GM19372 (cell line): ENCODE measurements around the gene CSPG4.
"Not testable (repeated sequence)": the region's sequence is repeated elsewhere in the genome, so short reads cannot be mapped to it uniquely, and the experiment has no call there.

ENCODE experiments used
- ATAC-seq: cut with Tn5 transposase; IDR thresholded peaks from one replicate; pipeline ENCODE4 v1.9.1; 2021; ENCODE audit warnings: mild to moderate bottlenecking, low read depth, moderate library complexity; ENCODE audit not compliant: unreplicated experiment

Gene CSPG4

GRCh38 chr15:75705375-75705774 is 7.3 kb downstream of the CSPG4 start:
- ATAC-seq: not testable (repeated sequence)

- no peak for ATAC-seq
Measured at GRCh38 chr15:75704618-75705017, 8.0 kb downstream of the CSPG4 start.

GRCh38 chr15:75704263-75704615 is 8.4 kb downstream of the CSPG4 start:
- no peak for ATAC-seq

GRCh38 chr15:75703440-75704262 is 9.0 kb downstream of the CSPG4 start:
- ATAC-seq: not testable (repeated sequence)

GRCh38 chr15:75702436-75702835 is 10.2 kb downstream of the CSPG4 start:
- ATAC-seq: no peak

GRCh38 chr15:75701071-75702003 is 11.3 kb downstream of the CSPG4 start:
- ATAC-seq: not testable (repeated sequence)

GRCh38 chr15:75699961-75700874 is 12.4 kb downstream of the CSPG4 start:
- ATAC-seq: not testable (repeated sequence)

GRCh38 chr15:75699517-75699916 is 13.1 kb downstream of the CSPG4 start:
- not testable (repeated sequence) for ATAC-seq

GRCh38 chr15:75697974-75698747 is 14.5 kb downstream of the CSPG4 start:
- not testable (repeated sequence) for ATAC-seq

- no peak for ATAC-seq
Measured at GRCh38 chr15:75697523-75697922, 15.1 kb downstream of the CSPG4 start.

- ATAC-seq: no peak
Measured at GRCh38 chr15:75696854-75697259, 15.8 kb downstream of the CSPG4 start.

- ATAC-seq: no peak
Measured at GRCh38 chr15:75696311-75696720, 16.3 kb downstream of the CSPG4 start.

- no peak for ATAC-seq
Measured at GRCh38 chr15:75695634-75696310, 16.9 kb downstream of the CSPG4 start.

- no peak for ATAC-seq
Measured at GRCh38 chr15:75695220-75695619, 17.4 kb downstream of the CSPG4 start.

GRCh38 chr15:75694241-75695182 is 18.1 kb downstream of the CSPG4 start:
- no peak for ATAC-seq

- ATAC-seq: no peak
Measured at GRCh38 chr15:75693501-75694240, 19.0 kb downstream of the CSPG4 start.

- not testable (repeated sequence) for ATAC-seq
Measured at GRCh38 chr15:75693028-75693427, 19.6 kb downstream of the CSPG4 start.
